SH-SY5Y (cell line): ENCODE data around the gene LPAR1.

Source experiments
- GATA2 ChIP-seq: IDR thresholded peaks from 2 replicates; pipeline ENCODE4 v1.6.1; 2011; ENCODE audit warnings: mild to moderate bottlenecking, low read depth, low read length
- GATA3 ChIP-seq: IDR thresholded peaks from 2 replicates; pipeline ENCODE4 v1.6.1; 2011; ENCODE audit warnings: low read depth, mild to moderate bottlenecking, low read length, moderate library complexity

DNA sequence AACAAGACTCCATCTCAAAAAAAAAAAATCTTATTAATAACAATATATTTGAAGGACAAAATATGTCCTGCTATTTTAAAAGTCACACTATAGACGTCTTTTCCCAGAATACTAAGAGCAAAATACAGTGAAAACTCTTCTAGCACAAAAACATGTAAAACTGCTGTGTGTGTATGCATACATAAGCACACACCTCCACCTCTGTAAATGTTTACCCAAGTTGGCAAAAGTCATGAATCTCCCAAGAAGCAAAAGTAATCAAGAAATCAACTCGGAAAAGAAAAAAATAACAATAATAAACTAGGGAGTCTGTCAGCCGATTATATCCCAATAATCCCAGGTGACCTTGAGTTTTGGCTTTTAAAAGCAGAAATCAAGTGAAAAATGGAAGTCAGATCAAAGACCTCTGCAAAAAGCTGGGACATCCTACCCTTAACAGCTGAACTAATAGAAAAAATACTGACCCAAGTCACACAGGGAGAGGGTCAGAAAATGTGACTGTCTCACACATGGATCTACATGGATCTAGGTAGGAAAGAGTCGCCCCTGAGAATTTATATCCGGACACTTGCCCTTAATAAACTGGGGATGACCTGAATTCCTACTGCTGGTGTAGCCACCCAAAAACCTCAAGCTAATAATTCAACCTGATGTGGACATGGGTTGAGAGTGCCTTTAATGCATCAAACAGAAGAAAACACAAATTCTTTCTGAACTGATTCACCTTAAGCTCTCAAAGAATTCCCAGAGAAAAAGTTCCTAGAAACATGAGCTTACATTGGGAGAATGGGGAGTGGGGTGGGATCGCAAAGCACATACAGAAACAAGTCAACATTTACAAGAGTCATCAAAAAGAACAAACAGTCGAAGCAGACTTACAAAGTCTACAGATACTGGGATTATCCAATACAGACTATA, 29.9 kb downstream of the LPAR1 start:
- no peak for TF ChIP-seq GATA3
- TF ChIP-seq GATA2, result no peak
